CD4-positive, alpha-beta T cell treated with Interferon alpha-2 for 1 hour (primary cell): ENCODE measurements around the gene ANAPC2.

Source experiments
- DNase-seq, 2 donors: peaks; one replicate each; pipeline ENCODE4 v3.0.0-alpha.2; 2020 to 2022

The ANAPC2 gene

GRCh38 chr9:137173796-137174664, 14.3 kb downstream of the ANAPC2 start:
- DNase-seq: no peak

- DNase-seq: no peak
Observed at GRCh38 chr9:137172901-137173795, 15.2 kb downstream of the ANAPC2 start.

- no peak for DNase-seq
Observed at GRCh38 chr9:137171149-137171900, 17.0 kb downstream of the ANAPC2 start.

GRCh38 chr9:137170486-137171148, 17.7 kb downstream of the ANAPC2 start:
- no peak for DNase-seq

GRCh38 chr9:137169896-137170358, 18.4 kb downstream of the ANAPC2 start, which contains the start of gene LRRC26:
Gene LRRC26 (minus strand): TSS chr9:137170051. CDS start chr9:137169943, 108 bp downstream.
- no peak for DNase-seq

- DNase-seq: no peak
Observed at GRCh38 chr9:137168904-137169856, 19.2 kb downstream of the ANAPC2 start.

GRCh38 chr9:137168573-137168903, 19.8 kb downstream of the ANAPC2 start:
- no peak for DNase-seq

- DNase-seq: no peak
Observed at GRCh38 chr9:137167747-137168572, 20.4 kb downstream of the ANAPC2 start.

- no peak for DNase-seq
Observed at GRCh38 chr9:137167277-137167746, 21.0 kb downstream of the ANAPC2 start.

GRCh38 chr9:137166380-137167229, 21.8 kb downstream of the ANAPC2 start:
- DNase-seq: no peak

- no peak for DNase-seq
Observed at GRCh38 chr9:137165250-137165836, 23.0 kb downstream of the ANAPC2 start.

- no peak for DNase-seq
Observed at GRCh38 chr9:137164370-137165249, 23.8 kb downstream of the ANAPC2 start.

GRCh38 chr9:137163805-137164204, 24.6 kb downstream of the ANAPC2 start:
- DNase-seq: no peak

GRCh38 chr9:137163365-137163715, 25.0 kb downstream of the ANAPC2 start:
- no peak for DNase-seq

- peak in 1 of 2 donors; percentile 23 for DNase-seq
Observed at GRCh38 chr9:137162505-137163364, 25.6 kb downstream of the ANAPC2 start.
